ENCODE measurements around the gene SYNM. TPM values are rescaled to one million over a fixed set of nuclear protein-coding genes. Genes with fewer than 3 reads are reported as not detected.

Gene SYNM
- polyA plus RNA-seq, 3 donors = 2.0 to 2.2 (median 2.0) TPM

GRCh38 chr15:99120050-99120777, 15.3 kb downstream of the SYNM start:
- no peak for DNase-seq

DNA sequence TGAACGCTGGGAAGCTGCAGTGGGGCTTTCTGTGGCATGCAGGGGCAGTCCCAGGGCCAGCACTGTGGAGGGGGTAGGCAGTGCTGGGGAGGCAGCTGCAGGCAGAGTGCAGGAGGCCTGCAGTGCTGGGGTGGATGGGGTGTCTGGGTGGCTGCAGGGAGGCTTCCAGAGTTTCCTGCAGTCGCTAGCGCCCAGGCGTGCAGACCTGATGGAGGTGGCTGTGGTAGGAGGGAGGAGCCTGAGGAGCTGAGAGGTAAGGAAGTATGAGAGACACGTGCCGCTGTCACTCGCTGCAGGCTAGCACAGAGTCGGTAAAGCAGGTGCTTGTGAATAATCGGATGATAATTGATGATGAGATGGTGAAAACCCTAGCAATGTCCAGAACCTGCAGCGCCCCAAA, 16.3 kb downstream of the SYNM start:
- DNase-seq = no peak

GRCh38 chr15:99121691-99122410, 17.0 kb downstream of the SYNM start:
- DNase-seq = no peak

GRCh38 chr15:99122831-99123712, 18.2 kb downstream of the SYNM start:
- DNase-seq = no peak

DNA sequence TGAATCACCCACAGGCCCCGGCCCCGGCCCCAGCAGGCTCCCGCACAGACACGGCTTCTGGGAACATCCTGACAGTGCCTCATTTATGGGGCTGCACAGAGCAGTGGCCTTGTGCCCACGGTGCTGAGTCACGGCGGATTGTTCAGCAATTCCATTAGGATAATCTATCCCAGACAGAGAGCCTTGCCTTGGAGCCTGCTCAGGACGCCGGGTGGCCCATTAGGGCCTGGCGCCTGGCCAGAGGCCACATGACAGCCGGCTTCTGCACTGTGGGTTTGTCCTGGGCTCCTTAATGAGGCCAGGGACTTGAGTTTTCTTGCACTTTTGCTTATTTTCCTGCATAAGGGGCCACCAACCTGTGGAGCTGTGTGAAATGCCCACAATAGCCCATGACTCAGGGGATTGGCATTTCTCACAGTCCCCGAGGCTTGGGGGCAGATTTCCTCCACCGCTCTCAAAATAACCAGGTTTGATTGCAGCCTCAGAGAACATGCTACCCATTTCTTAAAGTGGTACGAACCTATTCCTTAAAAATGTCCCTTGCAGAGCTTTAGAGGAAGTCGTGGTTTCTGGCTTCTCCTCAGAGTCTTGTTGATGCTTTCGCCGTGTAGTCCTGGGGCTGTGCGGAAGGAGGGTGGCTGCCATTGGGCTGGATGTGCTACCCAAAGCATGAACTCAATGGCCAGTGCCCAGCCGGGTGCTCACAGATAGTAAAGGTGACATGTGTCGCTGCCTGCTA, 19.0 kb downstream of the SYNM start:
- DNase-seq = peak; percentile 76

- no peak for DNase-seq
These were observed 19.8 kb downstream of the SYNM start for GRCh38 chr15:99124641-99125040.

DNA sequence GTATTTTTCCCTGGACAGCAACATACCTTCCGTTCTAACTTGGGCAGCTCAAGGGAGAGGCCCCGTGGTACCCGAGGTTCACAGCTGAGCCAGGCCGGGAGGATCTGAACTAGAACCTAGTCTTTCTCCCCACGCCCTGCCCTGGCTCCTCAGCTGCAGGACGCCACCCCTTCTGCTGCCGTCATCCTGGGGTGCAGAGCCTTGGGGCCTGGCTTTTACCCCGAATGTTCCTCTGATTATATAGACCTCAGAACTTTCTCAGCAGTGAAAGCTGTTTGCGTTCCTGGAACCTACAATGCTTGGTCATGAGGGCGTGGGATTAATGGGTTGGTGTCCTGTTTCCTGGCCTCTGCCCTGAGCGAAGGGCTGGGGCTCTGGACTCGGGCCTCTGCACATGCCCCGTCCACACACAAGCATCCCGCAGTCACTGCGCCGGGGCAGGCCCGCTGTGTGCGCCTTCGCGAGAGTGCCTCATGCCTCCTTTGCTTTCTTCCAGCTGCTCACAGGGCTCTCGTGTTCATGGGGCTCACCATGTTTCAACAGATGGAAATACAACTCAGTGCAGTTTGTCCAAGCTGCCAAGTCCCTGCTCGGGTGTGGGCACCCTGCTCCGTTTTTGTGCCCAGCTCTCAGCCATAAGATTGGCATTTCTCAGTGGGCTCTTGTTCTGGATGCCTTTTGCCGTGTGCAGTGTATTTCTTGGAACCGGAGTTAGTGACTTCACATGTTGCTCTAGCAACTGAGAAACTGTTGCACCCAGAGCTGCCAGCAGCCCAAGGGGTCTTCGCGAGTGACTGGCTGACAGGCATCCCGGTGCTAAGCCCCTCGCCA, 20.4 kb downstream of the SYNM start:
- DNase-seq = no peak

DNA sequence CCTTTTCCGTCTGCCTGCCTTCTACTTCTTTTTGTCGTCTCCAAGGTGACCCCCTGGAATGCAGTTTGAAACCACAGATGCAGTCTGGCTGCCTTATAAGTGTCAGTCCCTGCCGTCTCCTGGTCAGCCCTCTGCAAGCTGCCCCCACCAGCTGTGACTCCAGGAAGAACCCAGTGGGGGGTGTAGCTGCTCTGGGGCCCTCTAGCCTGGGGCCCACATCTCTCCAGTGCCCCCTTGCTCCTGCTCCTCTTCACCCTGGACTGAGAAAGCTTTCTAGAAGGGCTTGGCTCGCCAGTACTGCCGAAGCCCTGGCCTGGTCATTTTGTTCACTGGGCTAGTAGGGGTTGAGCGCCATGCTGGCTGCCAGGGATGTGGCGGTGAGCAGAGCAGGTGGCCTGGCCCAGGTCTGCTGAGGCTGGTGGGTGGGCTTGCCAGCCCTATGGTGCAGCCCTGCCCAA, 21.3 kb downstream of the SYNM start:
- DNase-seq = no peak

DNA sequence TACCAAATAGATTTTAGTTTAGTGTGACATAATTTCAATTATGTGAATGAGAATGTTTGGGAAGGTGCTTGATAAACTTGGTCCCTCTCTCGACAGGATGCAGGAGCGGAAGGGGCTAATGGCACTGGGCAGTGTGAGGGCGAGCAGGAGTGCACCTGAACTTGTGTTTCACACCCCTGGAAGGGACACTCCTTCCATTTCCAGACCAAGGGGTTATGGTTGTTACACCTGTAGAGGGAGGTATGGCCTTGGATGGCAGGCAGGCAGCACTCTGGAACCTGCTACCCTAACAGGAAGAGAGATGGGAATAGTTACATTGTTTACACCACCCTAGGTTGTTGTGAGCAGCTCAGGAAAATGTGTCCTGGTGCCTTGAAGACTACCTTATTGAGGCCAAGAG, 22.1 kb downstream of the SYNM start:
- DNase-seq = no peak

- DNase-seq = no peak
These were observed 22.9 kb downstream of the SYNM start for GRCh38 chr15:99127773-99128172.

- no peak for DNase-seq
These were observed 23.5 kb downstream of the SYNM start for GRCh38 chr15:99128411-99128810.

DNA sequence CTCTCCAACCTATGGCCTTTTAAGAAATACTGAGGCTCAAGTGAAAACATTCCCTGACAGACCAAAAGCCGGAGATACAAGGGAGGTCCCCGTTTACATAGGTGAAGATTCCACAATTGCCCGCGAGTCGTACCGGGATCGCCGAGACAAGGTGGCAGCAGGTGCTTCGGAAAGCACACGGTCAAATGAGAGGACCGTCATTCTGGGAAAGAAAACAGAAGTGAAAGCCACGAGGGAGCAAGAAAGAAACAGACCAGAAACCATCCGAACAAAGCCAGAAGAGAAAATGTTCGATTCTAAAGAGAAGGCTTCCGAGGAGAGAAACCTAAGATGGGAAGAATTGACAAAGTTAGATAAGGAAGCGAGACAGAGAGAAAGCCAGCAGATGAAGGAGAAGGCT, 24.8 kb downstream of the SYNM start:
- no peak for DNase-seq

DNA sequence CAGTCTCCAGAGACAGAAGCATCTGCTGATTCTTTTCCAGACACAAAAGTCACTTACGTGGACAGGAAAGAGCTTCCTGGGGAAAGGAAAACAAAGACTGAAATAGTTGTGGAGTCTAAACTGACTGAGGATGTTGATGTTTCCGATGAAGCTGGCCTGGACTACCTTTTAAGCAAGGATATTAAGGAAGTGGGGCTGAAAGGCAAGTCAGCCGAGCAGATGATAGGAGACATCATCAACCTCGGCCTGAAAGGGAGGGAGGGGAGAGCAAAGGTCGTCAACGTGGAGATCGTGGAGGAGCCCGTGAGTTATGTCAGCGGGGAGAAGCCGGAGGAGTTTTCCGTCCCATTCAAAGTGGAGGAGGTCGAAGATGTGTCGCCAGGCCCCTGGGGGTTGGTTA, 25.4 kb downstream of the SYNM start:
- DNase-seq = no peak

DNA sequence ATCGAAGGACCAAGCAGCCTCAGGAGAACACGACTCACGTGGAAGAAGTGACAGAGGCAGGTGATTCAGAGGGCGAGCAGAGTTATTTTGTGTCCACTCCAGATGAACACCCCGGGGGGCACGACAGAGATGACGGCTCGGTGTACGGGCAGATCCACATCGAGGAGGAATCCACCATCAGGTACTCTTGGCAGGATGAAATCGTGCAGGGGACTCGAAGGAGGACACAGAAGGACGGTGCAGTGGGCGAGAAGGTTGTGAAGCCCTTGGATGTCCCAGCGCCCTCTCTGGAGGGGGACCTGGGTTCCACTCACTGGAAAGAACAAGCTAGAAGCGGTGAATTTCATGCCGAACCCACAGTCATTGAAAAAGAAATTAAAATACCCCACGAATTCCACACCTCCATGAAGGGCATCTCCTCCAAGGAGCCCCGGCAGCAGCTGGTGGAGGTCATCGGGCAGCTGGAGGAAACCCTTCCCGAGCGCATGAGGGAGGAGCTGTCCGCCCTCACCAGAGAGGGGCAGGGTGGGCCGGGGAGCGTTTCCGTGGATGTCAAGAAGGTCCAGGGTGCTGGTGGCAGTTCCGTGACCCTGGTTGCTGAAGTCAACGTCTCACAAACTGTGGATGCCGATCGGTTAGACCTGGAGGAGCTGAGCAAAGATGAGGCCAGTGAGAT, 26.0 kb downstream of the SYNM start:
- DNase-seq = no peak

DNA sequence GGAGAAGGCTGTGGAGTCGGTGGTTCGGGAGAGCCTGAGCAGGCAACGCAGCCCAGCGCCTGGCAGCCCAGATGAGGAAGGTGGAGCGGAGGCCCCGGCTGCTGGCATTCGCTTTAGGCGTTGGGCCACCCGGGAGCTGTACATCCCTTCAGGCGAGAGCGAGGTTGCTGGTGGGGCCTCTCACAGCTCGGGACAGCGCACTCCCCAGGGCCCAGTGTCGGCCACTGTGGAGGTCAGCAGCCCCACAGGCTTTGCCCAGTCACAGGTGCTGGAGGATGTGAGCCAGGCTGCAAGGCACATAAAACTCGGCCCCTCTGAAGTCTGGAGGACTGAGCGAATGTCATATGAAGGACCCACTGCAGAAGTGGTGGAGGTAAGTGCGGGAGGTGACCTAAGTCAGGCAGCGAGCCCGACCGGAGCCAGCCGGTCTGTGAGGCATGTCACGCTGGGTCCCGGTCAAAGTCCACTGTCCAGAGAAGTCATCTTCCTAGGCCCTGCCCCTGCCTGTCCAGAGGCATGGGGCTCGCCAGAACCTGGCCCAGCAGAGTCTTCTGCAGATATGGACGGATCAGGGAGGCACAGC, 26.7 kb downstream of the SYNM start:
- no peak for DNase-seq

DNA sequence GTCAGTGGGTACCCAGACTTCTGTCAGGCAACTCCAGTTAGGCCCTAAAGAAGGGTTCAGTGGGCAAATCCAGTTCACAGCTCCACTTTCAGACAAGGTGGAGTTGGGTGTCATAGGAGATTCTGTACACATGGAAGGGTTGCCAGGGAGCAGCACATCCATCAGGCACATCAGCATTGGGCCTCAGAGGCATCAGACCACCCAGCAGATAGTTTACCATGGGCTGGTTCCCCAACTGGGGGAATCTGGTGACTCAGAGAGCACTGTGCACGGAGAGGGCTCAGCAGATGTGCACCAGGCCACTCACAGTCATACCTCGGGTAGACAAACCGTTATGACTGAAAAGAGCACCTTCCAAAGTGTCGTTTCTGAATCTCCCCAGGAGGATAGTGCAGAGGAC, 27.2 kb downstream of the SYNM start:
- DNase-seq = no peak

GRCh38 chr15:99132634-99133287, 27.9 kb downstream of the SYNM start:
- DNase-seq = no peak

DNA sequence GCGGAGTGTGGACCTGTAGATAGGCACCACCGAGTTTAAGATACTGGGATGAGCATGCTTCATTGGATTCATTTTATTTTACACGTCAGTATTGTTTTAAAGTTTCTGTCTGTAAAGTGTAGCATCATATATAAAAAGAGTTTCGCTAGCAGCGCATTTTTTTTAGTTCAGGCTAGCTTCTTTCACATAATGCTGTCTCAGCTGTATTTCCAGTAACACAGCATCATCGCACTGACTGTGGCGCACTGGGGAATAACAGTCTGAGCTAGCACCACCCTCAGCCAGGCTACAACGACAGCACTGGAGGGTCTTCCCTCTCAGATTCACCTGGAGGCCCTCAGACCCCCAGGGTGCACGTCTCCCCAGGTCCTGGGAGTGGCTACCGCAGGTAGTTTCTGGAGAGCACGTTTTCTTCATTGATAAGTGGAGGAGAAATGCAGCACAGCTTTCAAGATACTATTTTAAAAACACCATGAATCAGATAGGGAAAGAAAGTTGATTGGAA, 29.5 kb downstream of the SYNM start:
- DNase-seq = no peak

- no peak for DNase-seq
These were observed 30.3 kb downstream of the SYNM start for GRCh38 chr15:99135194-99135593.

Data from renal pelvis (tissue), 4 donors.